HG03064 (cell line): ENCODE data around the gene CXCL6.

ENCODE experiments used
- ATAC-seq: cut with Tn5 transposase; IDR thresholded peaks from one replicate; pipeline ENCODE4 v1.9.1; 2021; ENCODE audit warnings: low read depth; ENCODE audit not compliant: unreplicated experiment

The CXCL6 gene

GRCh38 chr4:73836373-73837279 lies at the start of gene CXCL6:
TSS of gene CXCL6 (plus strand) at chr4:73836678. CDS start at chr4:73836751, 73 bp downstream.
- no peak for ATAC-seq

- ATAC-seq = no peak
Measured at GRCh38 chr4:73788411-73788810, 48.1 kb upstream of the CXCL6 start.

- no peak for ATAC-seq
Measured at GRCh38 chr4:73798842-73799241, 37.6 kb upstream of the CXCL6 start.

GRCh38 chr4:73800206-73800605 lies 36.3 kb upstream of the CXCL6 start:
- ATAC-seq = no peak

- ATAC-seq = no peak
Measured at GRCh38 chr4:73801692-73802091, 34.8 kb upstream of the CXCL6 start.

- ATAC-seq = no peak
Measured at GRCh38 chr4:73803213-73803612, 33.3 kb upstream of the CXCL6 start.

- ATAC-seq = no peak
Measured at GRCh38 chr4:73810191-73810590, 26.3 kb upstream of the CXCL6 start.

GRCh38 chr4:73811841-73812240 lies 24.6 kb upstream of the CXCL6 start:
- ATAC-seq = no peak

GRCh38 chr4:73814679-73815078 lies 21.8 kb upstream of the CXCL6 start:
- no peak for ATAC-seq

- ATAC-seq = no peak
Measured at GRCh38 chr4:73815145-73815544, 21.3 kb upstream of the CXCL6 start.

GRCh38 chr4:73816814-73817213 lies 19.7 kb upstream of the CXCL6 start:
- ATAC-seq = no peak

GRCh38 chr4:73817341-73817740 lies 19.1 kb upstream of the CXCL6 start:
- ATAC-seq = no peak

GRCh38 chr4:73821325-73821724 lies 15.2 kb upstream of the CXCL6 start:
- ATAC-seq = no peak

- ATAC-seq = no peak
Measured at GRCh38 chr4:73822389-73822788, 14.1 kb upstream of the CXCL6 start.

- ATAC-seq = no peak
Measured at GRCh38 chr4:73822812-73823504, 13.5 kb upstream of the CXCL6 start.

- no peak for ATAC-seq
Measured at GRCh38 chr4:73823760-73824159, 12.7 kb upstream of the CXCL6 start.

GRCh38 chr4:73828956-73829355 lies 7.5 kb upstream of the CXCL6 start:
- no peak for ATAC-seq

- no peak for ATAC-seq
Measured at GRCh38 chr4:73831569-73831968, 4.9 kb upstream of the CXCL6 start.

- no peak for ATAC-seq
Measured at GRCh38 chr4:73832651-73833237, 3.7 kb upstream of the CXCL6 start.

- no peak for ATAC-seq
Measured at GRCh38 chr4:73839071-73839470, 2.6 kb downstream of the CXCL6 start.

GRCh38 chr4:73839715-73840114 lies 3.2 kb downstream of the CXCL6 start:
- ATAC-seq = no peak
